ENCODE results near the gene UGT1A5.

DNA sequence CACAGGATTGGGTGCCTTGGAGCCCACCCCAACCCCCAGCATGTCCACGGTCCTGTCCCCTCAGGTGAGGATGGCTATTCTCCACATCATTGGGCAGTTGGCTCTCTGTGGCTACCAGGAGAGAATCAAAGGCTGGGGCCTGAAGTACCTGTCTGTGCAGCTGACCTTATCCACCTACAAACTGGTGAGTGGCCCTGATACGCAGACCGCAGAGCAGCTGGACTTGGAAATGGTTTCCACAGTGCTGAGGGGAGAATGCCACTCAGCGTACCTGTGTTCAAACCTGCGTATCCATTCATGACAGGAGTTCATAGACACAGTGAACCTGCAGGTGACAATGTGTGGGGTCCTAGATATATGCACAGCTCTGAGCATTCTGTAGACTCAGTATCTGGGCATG, 87.0 kb downstream of the UGT1A5 start:
- TF ChIP-seq, protein P1, sequence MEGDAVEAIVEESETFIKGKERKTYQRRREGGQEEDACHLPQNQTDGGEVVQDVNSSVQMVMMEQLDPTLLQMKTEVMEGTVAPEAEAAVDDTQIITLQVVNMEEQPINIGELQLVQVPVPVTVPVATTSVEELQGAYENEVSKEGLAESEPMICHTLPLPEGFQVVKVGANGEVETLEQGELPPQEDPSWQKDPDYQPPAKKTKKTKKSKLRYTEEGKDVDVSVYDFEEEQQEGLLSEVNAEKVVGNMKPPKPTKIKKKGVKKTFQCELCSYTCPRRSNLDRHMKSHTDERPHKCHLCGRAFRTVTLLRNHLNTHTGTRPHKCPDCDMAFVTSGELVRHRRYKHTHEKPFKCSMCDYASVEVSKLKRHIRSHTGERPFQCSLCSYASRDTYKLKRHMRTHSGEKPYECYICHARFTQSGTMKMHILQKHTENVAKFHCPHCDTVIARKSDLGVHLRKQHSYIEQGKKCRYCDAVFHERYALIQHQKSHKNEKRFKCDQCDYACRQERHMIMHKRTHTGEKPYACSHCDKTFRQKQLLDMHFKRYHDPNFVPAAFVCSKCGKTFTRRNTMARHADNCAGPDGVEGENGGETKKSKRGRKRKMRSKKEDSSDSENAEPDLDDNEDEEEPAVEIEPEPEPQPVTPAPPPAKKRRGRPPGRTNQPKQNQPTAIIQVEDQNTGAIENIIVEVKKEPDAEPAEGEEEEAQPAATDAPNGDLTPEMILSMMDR (conservative IDR thresholded peaks at IDR 0.05; ENCODE audit: low read length), result no peak
- no peak for TF ChIP-seq EZH2phosphoT487 (IDR thresholded peaks at IDR 0.05; ENCODE audit: borderline replicate concordance)
